AG09309 (cell line): ENCODE results near the gene SLC47A1.

Source experiments
- DNase-seq: peaks from one replicate; pipeline ENCODE4 v3.0.0-alpha.2; 2010; ENCODE audit warnings: low read depth
- H3K4me3 ChIP-seq: 2 replicates; pipeline ENCODE4 v1.5.1; 2011; ENCODE audit warnings: mild to moderate bottlenecking, low read depth, low read length, moderate library complexity; ENCODE audit not compliant: control insufficient read depth
- CTCF ChIP-seq: IDR thresholded peaks from 2 replicates; pipeline ENCODE4 v1.5.1; 2011; ENCODE audit warnings: mild to moderate bottlenecking, low read depth, low read length, inconsistent platforms; ENCODE audit not compliant: insufficient read depth, control insufficient read depth; ENCODE audit errors: missing control alignments

The SLC47A1 gene

GRCh38 chr17:19621697-19622096 is 88.0 kb downstream of the SLC47A1 start:
- DNase-seq, result no peak
- TF ChIP-seq CTCF, result no peak
- H3K4me3 ChIP-seq, result no peak overlapping the region

GRCh38 chr17:19626079-19626478 is 92.4 kb downstream of the SLC47A1 start:
- no peak for DNase-seq
- no peak overlapping the region for H3K4me3 ChIP-seq

More at GRCh38 chr17:19626079-19626478, 92.4 kb downstream of the SLC47A1 start:
- no peak for TF ChIP-seq CTCF
